Measurements from ENCODE around the gene SMC3. TPM values are rescaled to one million over a fixed set of nuclear protein-coding genes. Genes with fewer than 3 reads are reported as not detected.

SMC3 gene
- total RNA-seq, 4 donors from 2014 or later = 35.5 to 62.0 (median 42.8) TPM

DNA sequence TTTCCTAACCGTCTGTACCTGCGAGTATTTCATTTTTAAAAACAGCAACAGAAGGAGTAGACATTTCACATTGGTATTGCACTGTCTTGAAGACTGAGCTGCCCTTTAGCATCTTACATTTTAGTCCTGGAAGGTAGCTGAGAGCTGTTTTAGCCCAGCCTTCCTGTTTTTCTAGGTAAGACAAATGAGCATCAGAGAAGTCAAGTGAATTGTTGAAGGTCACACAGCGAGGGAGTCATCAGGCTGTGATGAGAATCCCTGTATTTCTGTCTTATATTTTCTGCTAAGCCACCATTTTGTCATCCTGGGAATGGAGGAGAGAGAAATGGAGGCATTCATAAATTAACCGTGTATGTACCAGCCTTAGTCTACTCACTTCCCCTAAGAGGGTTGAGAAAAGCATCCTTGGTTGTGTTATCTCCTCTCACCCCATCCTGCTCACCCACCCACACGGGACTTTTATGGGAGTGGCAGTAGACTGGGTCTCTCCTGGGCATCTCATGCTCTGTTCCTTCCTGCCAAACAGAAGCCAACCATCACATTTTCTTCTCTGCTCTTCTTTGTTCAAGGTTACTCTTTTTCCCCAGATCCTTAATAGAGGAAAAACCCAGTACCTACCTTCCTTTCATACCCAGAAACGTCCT, 85.1 kb downstream of the SMC3 start:
- Histone ChIP-seq H3K27me3 (peaks cover 26% of the 10 kb centered on the region), H3K36me3 (no peaks in the 10 kb centered on the region), H3K4me1 (no peaks in the 10 kb centered on the region), H3K27ac (peak overlapping the region in 1 of 4 donors; percentile 35), H3K4me3 (no peak overlapping the region), H3K9me3 (no peaks in the 10 kb centered on the region)
- 78 to 88% methylated on average over 3 to 6 of the region's 6 CpGs for WGBS, 2 donors (ENCODE audit: low coverage in 1 of 2)
- TF ChIP-seq POLR2AphosphoS5 (IDR thresholded peaks at IDR 0.05) (no peak), POLR2A (IDR thresholded peaks at IDR 0.05) (no peak), EP300 (IDR thresholded peaks at IDR 0.05) (no peak)
- TF ChIP-seq, protein P1, sequence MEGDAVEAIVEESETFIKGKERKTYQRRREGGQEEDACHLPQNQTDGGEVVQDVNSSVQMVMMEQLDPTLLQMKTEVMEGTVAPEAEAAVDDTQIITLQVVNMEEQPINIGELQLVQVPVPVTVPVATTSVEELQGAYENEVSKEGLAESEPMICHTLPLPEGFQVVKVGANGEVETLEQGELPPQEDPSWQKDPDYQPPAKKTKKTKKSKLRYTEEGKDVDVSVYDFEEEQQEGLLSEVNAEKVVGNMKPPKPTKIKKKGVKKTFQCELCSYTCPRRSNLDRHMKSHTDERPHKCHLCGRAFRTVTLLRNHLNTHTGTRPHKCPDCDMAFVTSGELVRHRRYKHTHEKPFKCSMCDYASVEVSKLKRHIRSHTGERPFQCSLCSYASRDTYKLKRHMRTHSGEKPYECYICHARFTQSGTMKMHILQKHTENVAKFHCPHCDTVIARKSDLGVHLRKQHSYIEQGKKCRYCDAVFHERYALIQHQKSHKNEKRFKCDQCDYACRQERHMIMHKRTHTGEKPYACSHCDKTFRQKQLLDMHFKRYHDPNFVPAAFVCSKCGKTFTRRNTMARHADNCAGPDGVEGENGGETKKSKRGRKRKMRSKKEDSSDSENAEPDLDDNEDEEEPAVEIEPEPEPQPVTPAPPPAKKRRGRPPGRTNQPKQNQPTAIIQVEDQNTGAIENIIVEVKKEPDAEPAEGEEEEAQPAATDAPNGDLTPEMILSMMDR (IDR thresholded peaks at IDR 0.05) = no peak
- no peak for ATAC-seq

Small RNA genes lying within 50 kb of the gene (small RNA-seq; reads per million reads assigned to genes)
- 0 reads per million in 4 donors for gene RF00019

Other genes starting within 250 kb of the SMC3 start
- gene DUSP5, start 69.8 kb upstream of the SMC3 start, total RNA-seq = 1 to 10 TPM; 2.5 to 9.8 (median 3.5) TPM
- 1 to 10 TPM in 3 of 4 donors, under 1 TPM in 1; 0.62 to 7.4 (median 3.9) TPM for gene RBM20, start 76.6 kb downstream of the SMC3 start, total RNA-seq